ENCODE data around the gene CD200.

DNA sequence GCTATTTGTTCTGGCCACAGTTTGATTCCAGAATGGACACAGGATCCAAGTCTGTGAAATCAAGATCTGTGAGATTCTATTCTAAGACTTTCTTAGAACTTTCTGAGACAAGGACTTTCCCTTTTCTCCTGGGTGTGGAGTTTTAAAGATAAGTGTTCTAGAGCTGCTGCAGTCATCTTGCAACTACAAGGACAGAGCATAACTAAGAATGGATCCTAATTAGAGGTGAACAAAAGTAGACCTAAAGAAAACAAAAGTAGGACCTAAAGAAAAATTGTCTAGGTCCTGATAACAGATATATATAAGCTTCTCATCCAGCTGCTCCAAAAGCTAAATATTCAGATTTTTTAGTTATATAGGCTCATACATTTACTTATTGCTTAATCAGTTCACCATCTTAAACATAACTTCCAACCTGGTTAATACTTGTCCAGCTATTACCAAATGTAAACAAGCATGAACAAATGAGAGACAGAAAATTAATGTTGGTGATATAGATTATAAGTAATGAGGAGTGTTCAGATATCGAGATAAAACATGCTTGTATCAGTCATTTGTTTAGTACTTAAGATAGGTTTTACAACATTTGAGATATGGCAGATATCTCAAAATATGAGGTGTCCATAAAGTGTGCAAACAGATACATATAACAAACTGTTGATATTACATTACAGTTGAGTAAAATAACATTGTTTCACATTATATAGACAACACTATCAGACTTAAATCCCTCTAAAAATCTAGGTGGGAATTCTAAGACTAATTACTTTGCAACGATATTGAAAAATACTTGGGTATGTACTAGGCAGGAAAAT lies 75.1 kb downstream of the CD200 start:
- TF ChIP-seq, protein P1, sequence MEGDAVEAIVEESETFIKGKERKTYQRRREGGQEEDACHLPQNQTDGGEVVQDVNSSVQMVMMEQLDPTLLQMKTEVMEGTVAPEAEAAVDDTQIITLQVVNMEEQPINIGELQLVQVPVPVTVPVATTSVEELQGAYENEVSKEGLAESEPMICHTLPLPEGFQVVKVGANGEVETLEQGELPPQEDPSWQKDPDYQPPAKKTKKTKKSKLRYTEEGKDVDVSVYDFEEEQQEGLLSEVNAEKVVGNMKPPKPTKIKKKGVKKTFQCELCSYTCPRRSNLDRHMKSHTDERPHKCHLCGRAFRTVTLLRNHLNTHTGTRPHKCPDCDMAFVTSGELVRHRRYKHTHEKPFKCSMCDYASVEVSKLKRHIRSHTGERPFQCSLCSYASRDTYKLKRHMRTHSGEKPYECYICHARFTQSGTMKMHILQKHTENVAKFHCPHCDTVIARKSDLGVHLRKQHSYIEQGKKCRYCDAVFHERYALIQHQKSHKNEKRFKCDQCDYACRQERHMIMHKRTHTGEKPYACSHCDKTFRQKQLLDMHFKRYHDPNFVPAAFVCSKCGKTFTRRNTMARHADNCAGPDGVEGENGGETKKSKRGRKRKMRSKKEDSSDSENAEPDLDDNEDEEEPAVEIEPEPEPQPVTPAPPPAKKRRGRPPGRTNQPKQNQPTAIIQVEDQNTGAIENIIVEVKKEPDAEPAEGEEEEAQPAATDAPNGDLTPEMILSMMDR (IDR thresholded peaks at IDR 0.05; ENCODE audit: low read length): no peak
- TF ChIP-seq EZH2 (optimal IDR thresholded peaks at IDR 0.05; ENCODE audit: low read depth, low read length) (no peak), EZH2phosphoT487 (IDR thresholded peaks at IDR 0.05; ENCODE audit: low read length) (no peak)
